GM12892 (cell line): ENCODE measurements around the gene DNMT3B.

Experiments used
- POLR2A ChIP-seq: IDR thresholded peaks from 2 replicates; pipeline ENCODE4 v1.6.1; 2011; ENCODE audit warnings: low read depth, low read length, control low read depth
- POLR2AphosphoS5 ChIP-seq: IDR thresholded peaks from 2 replicates; pipeline ENCODE4 v1.6.1; 2011; ENCODE audit warnings: low read depth, low read length, control low read depth

- TF ChIP-seq POLR2A = no peak
- no peak for TF ChIP-seq POLR2AphosphoS5
Observed at GRCh38 chr20:32830437-32830836, 68.3 kb downstream of the DNMT3B start.
